Hepatocyte (in vitro differentiated cells): ENCODE data around the gene BBLN. TPM values are rescaled to one million over a fixed set of nuclear protein-coding genes. Genes with fewer than 3 reads are reported as not detected.

Source experiments
- DNase-seq: peaks from one replicate; pipeline ENCODE4 v3.0.0-alpha.2; 2016; ENCODE audit warnings: low spot score
- H2AFZ ChIP-seq: fragments of 200-600 bp; sonication (generic); 2 replicates; pipeline ENCODE4 v1.6.0; 2016; ENCODE audit warnings: antibody characterized with exemption, mild to moderate bottlenecking
- H3K27ac ChIP-seq: fragments of 200-600 bp; sonication (generic); 2 replicates; pipeline ENCODE4 v1.5.1; 2016; ENCODE audit warnings: mild to moderate bottlenecking
- H3K27me3 ChIP-seq: fragments of 200-600 bp; sonication (generic); 2 replicates; pipeline ENCODE4 v1.6.1; 2016
- H3K36me3 ChIP-seq: fragments of 200-600 bp; sonication (generic); replicated peaks from 2 replicates; pipeline ENCODE4 v1.5.1; 2016; ENCODE audit warnings: low read depth; ENCODE audit not compliant: insufficient read depth
- H3K4me1 ChIP-seq: fragments of 200-600 bp; sonication (generic); 2 replicates; pipeline ENCODE4 v1.5.1; 2016; ENCODE audit warnings: mild to moderate bottlenecking, moderate library complexity; ENCODE audit not compliant: insufficient read depth
- H3K4me2 ChIP-seq: fragments of 200-600 bp; sonication (generic); 2 replicates; pipeline ENCODE4 v1.6.0; 2016
- H3K4me3 ChIP-seq: fragments of 200-600 bp; sonication (generic); 2 replicates; pipeline ENCODE4 v1.5.1; 2016; ENCODE audit warnings: mild to moderate bottlenecking
- H3K79me2 ChIP-seq: fragments of 200-600 bp; sonication (generic); 2 replicates; pipeline ENCODE4 v1.6.0; 2017; ENCODE audit warnings: mild to moderate bottlenecking
- H3K9me2 ChIP-seq: fragments of 200-600 bp; sonication (generic); replicated peaks from 2 replicates; pipeline ENCODE4 v1.6.0; 2017; ENCODE audit warnings: mild to moderate bottlenecking; ENCODE audit not compliant: insufficient read depth
- H3K9me3 ChIP-seq: fragments of 200-600 bp; sonication (generic); 2 replicates; pipeline ENCODE4 v1.5.1; 2016; ENCODE audit warnings: low read depth, mild to moderate bottlenecking
- H4K20me1 ChIP-seq: fragments of 200-600 bp; sonication (generic); 2 replicates; pipeline ENCODE4 v1.6.0; 2016; ENCODE audit warnings: mild to moderate bottlenecking; ENCODE audit not compliant: insufficient read depth, poor library complexity, severe bottlenecking
- CTCF ChIP-seq: fragments of 200-600 bp; sonication (generic); IDR thresholded peaks from 2 replicates; pipeline ENCODE4 v1.5.1; 2016; ENCODE audit warnings: antibody characterized with exemption, mild to moderate bottlenecking; ENCODE audit not compliant: poor library complexity
- EZH2 ChIP-seq: fragments of 200-600 bp; sonication (generic); IDR thresholded peaks from 2 replicates; pipeline ENCODE4 v1.6.1; 2016; ENCODE audit warnings: antibody characterized with exemption, mild to moderate bottlenecking, borderline replicate concordance
- EZH2phosphoT487 ChIP-seq: fragments of 200-600 bp; sonication (generic); IDR thresholded peaks from one replicate; pipeline ENCODE4 v1.6.1; 2018; ENCODE audit warnings: antibody characterized with exemption, mild to moderate bottlenecking, low read depth, moderate library complexity; ENCODE audit not compliant: unreplicated experiment, severe bottlenecking
- WGBS: methylation state at CpG from one replicate; pipeline ENCODE4 v1.1.6; 2016; ENCODE audit warnings: low lambda C conversion rate; ENCODE audit errors: missing lambda C conversion rate; 5-methylcytosine and 5-hydroxymethylcytosine counted together
- polyA plus RNA-seq: library from polyadenylated mRNA; unstranded; fragments of >200 nt; fragmentation: Nextera tagmentation; extraction: Ambion mirVana; gene quantifications from 2 replicates; pipeline ENCODE4 v1.2.1, GENCODE V29; 2016
- total RNA-seq: library from RNA; depleted of rRNA; stranded (reverse); fragments of >200 nt; gene quantifications from 2 replicates; pipeline ENCODE4 v1.2.3, GENCODE V29; 2014

BBLN gene
- total and polyA plus RNA-seq, 2 experiments from 2014 or later, result 92.6 to 102 TPM

GRCh38 chr9:128153947-128154695, 5.9 kb upstream of the BBLN start:
- H3K79me2 ChIP-seq, result no peaks in the 10 kb centered on the region
- no peak overlapping the region for H2AFZ ChIP-seq
- H3K4me2 ChIP-seq, result no peak overlapping the region
- no peaks in the 10 kb centered on the region for H3K9me3 ChIP-seq
- no peaks in the 10 kb centered on the region for H3K36me3 ChIP-seq
- TF ChIP-seq CTCF (no peak), EZH2phosphoT487 (no peak), EZH2 (no peak)
- 87% methylated on average over 12 of the region's 13 CpGs for WGBS
- no peak overlapping the region for H3K4me3 ChIP-seq
- no peaks in the 10 kb centered on the region for H3K27me3 ChIP-seq
- H4K20me1 ChIP-seq, result no peaks in the 10 kb centered on the region
- no peak overlapping the region for H3K27ac ChIP-seq
- no peaks in the 10 kb centered on the region for H3K9me2 ChIP-seq
- peaks cover 5% of the 10 kb centered on the region for H3K4me1 ChIP-seq
- no peak for DNase-seq

- 91% methylated on average over 7 of the region's 7 CpGs for WGBS
Measured at GRCh38 chr9:128155736-128156500, 4.1 kb upstream of the BBLN start.

GRCh38 chr9:128159522-128159783, 612 bp upstream of the BBLN start:
- H3K4me3 ChIP-seq, result peak overlapping the region; percentile 9
- WGBS, result 62% methylated on average over 11 of the region's 11 CpGs

More at GRCh38 chr9:128155736-128156500, 4.1 kb upstream of the BBLN start:
- Histone ChIP-seq H3K4me2 (no peak overlapping the region), H3K79me2 (no peaks in the 10 kb centered on the region), H3K27ac (no peak overlapping the region), H3K9me3 (no peaks in the 10 kb centered on the region), H3K36me3 (no peaks in the 10 kb centered on the region), H3K4me1 (no peaks in the 10 kb centered on the region), H2AFZ (no peak overlapping the region), H4K20me1 (no peaks in the 10 kb centered on the region), H3K4me3 (no peak overlapping the region), H3K27me3 (no peaks in the 10 kb centered on the region), H3K9me2 (no peaks in the 10 kb centered on the region)
- no peak for DNase-seq
- no peak for TF ChIP-seq EZH2phosphoT487
- no peak for TF ChIP-seq CTCF
- TF ChIP-seq EZH2, result no peak

More at GRCh38 chr9:128159522-128159783, 612 bp upstream of the BBLN start:
- no peaks in the 10 kb centered on the region for H3K9me3 ChIP-seq
- no peaks in the 10 kb centered on the region for H3K79me2 ChIP-seq
- H3K36me3 ChIP-seq, result no peaks in the 10 kb centered on the region
- no peaks in the 10 kb centered on the region for H3K27me3 ChIP-seq
- H3K9me2 ChIP-seq, result no peaks in the 10 kb centered on the region
- H3K4me1 ChIP-seq, result no peaks in the 10 kb centered on the region
- H3K27ac ChIP-seq, result peak overlapping the region; percentile 60
- H3K4me2 ChIP-seq, result peak overlapping the region; percentile 74
- no peak for TF ChIP-seq CTCF
- no peak for TF ChIP-seq EZH2
- TF ChIP-seq EZH2phosphoT487, result no peak
- no peaks in the 10 kb centered on the region for H4K20me1 ChIP-seq
- H2AFZ ChIP-seq, result peak overlapping the region; percentile 41
- DNase-seq, result no peak
